Measurements from ENCODE around the gene HIPK2.

Gene HIPK2

DNA sequence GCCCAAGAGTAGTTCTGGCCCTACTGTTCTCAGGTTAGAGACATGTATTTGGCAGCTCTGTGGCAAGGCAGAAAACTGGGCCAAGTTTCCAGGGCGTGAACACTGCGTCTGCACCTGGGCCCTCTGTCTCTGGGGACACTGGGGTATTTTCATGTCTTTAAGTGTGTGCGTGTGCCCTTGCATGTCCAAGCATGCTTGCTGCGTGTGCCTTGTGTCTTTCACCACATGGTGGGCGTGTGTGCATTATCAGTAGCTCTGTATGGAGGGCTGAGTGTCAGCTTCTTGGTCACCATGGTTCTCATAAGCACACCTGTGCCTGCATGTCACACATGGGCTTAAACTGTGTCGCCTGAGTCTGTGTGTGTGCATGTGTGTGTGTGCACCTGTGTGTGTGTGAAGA is 69.3 kb downstream of the HIPK2 start:
- Histone ChIP-seq H3K27ac (ENCODE audit: low read depth in 2 of 2, low read length in 2 of 2) (no peak overlapping the region), H3K9ac (ENCODE audit: low read depth in 1 of 2, low read length in 2 of 2) (no peak overlapping the region), H3K27me3 (ENCODE audit: control insufficient read depth in 2 of 2, insufficient read depth in 2 of 2, low read length in 2 of 2) (no peaks in the 10 kb centered on the region), H3K9me3 (ENCODE audit: control insufficient read depth in 2 of 2, low read length in 2 of 2) (no peaks in the 10 kb centered on the region), H3K4me1 (ENCODE audit: control insufficient read depth in 2 of 2, insufficient read depth in 2 of 2, low read length in 2 of 2) (no peaks in the 10 kb centered on the region), H3K4me3 (ENCODE audit: low read length in 2 of 2) (no peak overlapping the region), H3K36me3 (ENCODE audit: control insufficient read depth in 2 of 2, insufficient read depth in 2 of 2, low read length in 2 of 2) (peaks cover 7 to 30% of the 10 kb centered on the region in 2 donors)

DNA sequence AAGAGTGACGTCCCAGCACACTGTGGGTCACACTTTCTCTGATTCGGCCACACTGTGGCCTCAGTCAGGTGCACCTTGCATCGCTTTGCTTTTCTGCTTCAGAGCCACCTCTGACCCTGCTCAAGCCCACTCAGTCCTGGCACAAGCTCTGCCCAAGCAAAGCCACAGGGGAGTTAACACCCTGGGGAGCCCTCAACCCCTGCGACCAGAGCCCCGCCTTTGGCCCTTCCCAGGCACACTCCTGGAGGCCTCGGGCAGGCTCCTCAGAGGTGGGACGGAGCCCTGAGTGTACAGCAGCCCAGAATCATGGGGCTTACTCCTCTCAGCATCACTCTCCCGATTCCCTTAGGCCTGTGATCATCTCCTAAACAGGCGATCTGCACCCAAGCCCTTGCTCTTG is 71.0 kb downstream of the HIPK2 start:
- Histone ChIP-seq H3K9me3 (ENCODE audit: control insufficient read depth in 2 of 2, low read length in 2 of 2) (no peaks in the 10 kb centered on the region), H3K9ac (ENCODE audit: low read depth in 1 of 2, low read length in 2 of 2) (no peak overlapping the region), H3K4me1 (ENCODE audit: control insufficient read depth in 2 of 2, insufficient read depth in 2 of 2, low read length in 2 of 2) (peaks cover 0 to 2% of the 10 kb centered on the region in 2 donors), H3K27me3 (ENCODE audit: control insufficient read depth in 2 of 2, insufficient read depth in 2 of 2, low read length in 2 of 2) (no peaks in the 10 kb centered on the region), H3K27ac (ENCODE audit: low read depth in 2 of 2, low read length in 2 of 2) (no peak overlapping the region), H3K36me3 (ENCODE audit: control insufficient read depth in 2 of 2, insufficient read depth in 2 of 2, low read length in 2 of 2) (peaks cover 4 to 15% of the 10 kb centered on the region in 2 donors), H3K4me3 (ENCODE audit: low read length in 2 of 2) (no peak overlapping the region)

DNA sequence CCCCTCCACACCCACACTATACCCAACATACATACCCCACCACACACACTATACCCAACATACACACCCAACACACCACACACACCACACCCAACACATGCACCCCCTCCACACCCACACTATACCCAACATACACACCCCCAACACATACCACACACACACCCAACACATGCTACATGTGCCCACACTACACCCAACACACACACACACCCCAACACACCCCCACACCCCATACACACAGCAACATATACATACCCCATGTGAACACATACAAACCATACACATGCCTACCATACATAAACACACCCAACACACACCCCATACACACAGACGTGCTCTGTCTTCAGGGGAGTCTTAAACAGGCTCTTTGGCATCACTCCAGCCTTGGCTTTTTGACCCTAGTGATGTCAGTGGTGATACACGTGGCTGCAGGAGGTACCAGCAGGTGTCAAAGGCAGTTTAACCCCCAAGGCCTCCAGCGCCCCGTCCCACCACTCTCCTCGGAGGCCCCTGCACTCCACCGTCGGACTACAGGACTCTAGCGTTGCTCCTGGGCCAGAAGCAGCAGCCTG is 73.4 kb downstream of the HIPK2 start:
- Histone ChIP-seq H3K9me3 (ENCODE audit: control insufficient read depth in 2 of 2, low read length in 2 of 2) (no peaks in the 10 kb centered on the region), H3K4me1 (ENCODE audit: control insufficient read depth in 2 of 2, insufficient read depth in 2 of 2, low read length in 2 of 2) (peaks cover 2 to 4% of the 10 kb centered on the region in 2 donors), H3K9ac (ENCODE audit: low read depth in 1 of 2, low read length in 2 of 2) (no peak overlapping the region), H3K27ac (ENCODE audit: low read depth in 2 of 2, low read length in 2 of 2) (peak overlapping the region in 1 of 2 donors; percentile 27), H3K36me3 (ENCODE audit: control insufficient read depth in 2 of 2, insufficient read depth in 2 of 2, low read length in 2 of 2) (peaks cover 7 to 14% of the 10 kb centered on the region in 2 donors), H3K4me3 (ENCODE audit: low read length in 2 of 2) (no peak overlapping the region), H3K27me3 (ENCODE audit: control insufficient read depth in 2 of 2, insufficient read depth in 2 of 2, low read length in 2 of 2) (no peaks in the 10 kb centered on the region)

DNA sequence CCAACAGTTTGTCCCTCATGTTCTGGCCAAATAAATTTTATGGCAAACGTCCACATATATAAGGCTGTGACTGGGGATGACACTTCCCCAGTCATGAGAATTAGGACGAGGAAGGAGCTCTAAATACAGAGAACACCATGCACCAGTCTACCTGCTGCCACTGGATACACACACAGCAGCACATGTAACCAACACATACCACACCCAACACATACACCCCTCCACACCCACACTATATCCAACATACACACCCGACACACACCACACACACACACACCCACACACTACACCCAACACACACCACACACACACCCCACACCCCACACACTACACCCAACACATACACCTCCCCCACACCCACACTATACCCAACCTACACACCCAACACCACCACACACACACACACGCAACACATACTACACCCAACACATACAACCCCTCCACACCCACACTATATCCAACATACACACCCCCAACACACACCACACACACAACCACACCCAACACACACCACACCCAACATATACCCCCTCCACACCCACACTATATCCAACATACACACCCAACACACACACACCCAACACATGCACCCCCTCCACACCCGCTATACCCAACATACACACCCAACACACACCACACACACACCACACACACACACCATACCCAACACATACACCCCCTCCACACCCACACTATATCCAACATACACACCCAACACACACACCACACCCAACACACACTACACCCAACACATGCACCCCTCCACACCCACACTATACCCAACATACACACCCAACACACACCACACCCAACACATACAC is 74.1 kb downstream of the HIPK2 start:
- Histone ChIP-seq H3K36me3 (ENCODE audit: control insufficient read depth in 2 of 2, insufficient read depth in 2 of 2, low read length in 2 of 2) (peaks cover 7 to 13% of the 10 kb centered on the region in 2 donors), H3K4me1 (ENCODE audit: control insufficient read depth in 2 of 2, insufficient read depth in 2 of 2, low read length in 2 of 2) (peaks cover 4% of the 10 kb centered on the region in 2 donors), H3K27ac (ENCODE audit: low read depth in 2 of 2, low read length in 2 of 2) (peak overlapping the region; percentile 25 to 27)

DNA sequence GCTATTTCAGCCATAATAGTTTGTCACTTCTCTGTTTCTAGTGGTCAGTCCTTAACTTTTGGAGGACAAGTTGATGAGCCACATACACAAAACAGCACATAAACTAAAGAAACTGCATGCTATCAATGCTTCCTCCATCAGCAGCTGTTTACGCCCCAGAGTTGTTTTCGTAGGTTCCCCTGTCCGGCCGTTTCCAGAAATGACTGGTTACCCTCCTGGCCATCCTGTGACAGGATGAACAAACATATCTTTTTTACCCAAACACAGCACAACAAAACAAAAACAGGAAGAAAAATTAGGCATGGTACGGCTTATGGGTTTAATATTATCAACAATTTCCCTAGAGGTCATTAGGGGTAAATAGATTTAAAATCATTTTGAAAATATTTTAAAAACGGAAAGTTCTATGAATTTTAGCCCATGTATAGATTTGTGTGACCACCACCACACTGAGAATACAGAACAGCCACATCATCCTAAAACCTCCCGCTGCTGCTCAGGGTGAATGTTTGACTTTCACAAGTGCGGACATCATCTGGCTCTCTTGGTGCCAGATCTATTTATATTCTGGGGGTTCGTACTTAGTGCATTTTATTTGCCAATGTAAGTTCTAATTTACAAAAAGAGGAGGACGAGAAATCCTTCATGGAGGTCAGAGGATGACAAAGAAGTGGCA is 74.8 kb downstream of the HIPK2 start:
- no peaks in the 10 kb centered on the region for H3K9me3 ChIP-seq (ENCODE audit: control insufficient read depth in 2 of 2, low read length in 2 of 2)
- no peak overlapping the region for H3K4me3 ChIP-seq (ENCODE audit: low read length in 2 of 2)
- peaks cover 6 to 7% of the 10 kb centered on the region in 2 donors for H3K4me1 ChIP-seq (ENCODE audit: control insufficient read depth in 2 of 2, insufficient read depth in 2 of 2, low read length in 2 of 2)
- no peaks in the 10 kb centered on the region for H3K27me3 ChIP-seq (ENCODE audit: control insufficient read depth in 2 of 2, insufficient read depth in 2 of 2, low read length in 2 of 2)
- H3K27ac ChIP-seq (ENCODE audit: low read depth in 2 of 2, low read length in 2 of 2): peak overlapping the region; percentile 25 to 53
- no peak overlapping the region for H3K9ac ChIP-seq (ENCODE audit: low read depth in 1 of 2, low read length in 2 of 2)
- H3K36me3 ChIP-seq (ENCODE audit: control insufficient read depth in 2 of 2, insufficient read depth in 2 of 2, low read length in 2 of 2): peaks cover 7 to 10% of the 10 kb centered on the region in 2 donors

More for the DNA sequence above, 74.1 kb downstream of the HIPK2 start:
- Histone ChIP-seq H3K4me3 (ENCODE audit: low read length in 2 of 2) (no peak overlapping the region), H3K9me3 (ENCODE audit: control insufficient read depth in 2 of 2, low read length in 2 of 2) (no peaks in the 10 kb centered on the region), H3K9ac (ENCODE audit: low read depth in 1 of 2, low read length in 2 of 2) (no peak overlapping the region), H3K27me3 (ENCODE audit: control insufficient read depth in 2 of 2, insufficient read depth in 2 of 2, low read length in 2 of 2) (no peaks in the 10 kb centered on the region)

DNA sequence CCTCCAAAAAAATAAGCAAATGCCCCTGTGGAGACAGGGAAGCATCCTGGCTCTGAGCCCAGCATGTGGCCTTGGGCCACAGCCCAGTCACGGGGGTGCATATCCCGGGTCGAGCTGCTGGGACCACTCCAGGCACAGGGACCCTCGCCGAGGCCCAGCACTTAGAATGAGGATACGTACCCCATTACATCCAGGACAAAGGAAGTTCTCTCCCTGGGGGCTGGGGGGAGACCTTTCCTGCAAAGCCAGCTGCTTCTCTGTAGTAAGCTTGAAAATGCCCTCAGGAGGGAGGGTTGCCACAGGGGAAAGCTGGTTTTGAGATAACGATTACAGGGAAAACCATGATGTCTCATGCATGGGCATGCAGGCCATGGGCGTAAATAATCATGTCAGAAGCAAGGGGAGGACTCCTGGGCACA is 75.5 kb downstream of the HIPK2 start:
- Histone ChIP-seq H3K27ac (ENCODE audit: low read depth in 2 of 2, low read length in 2 of 2) (peak overlapping the region; percentile 9 to 53), H3K9me3 (ENCODE audit: control insufficient read depth in 2 of 2, low read length in 2 of 2) (no peaks in the 10 kb centered on the region), H3K27me3 (ENCODE audit: control insufficient read depth in 2 of 2, insufficient read depth in 2 of 2, low read length in 2 of 2) (no peaks in the 10 kb centered on the region), H3K4me3 (ENCODE audit: low read length in 2 of 2) (no peak overlapping the region), H3K36me3 (ENCODE audit: control insufficient read depth in 2 of 2, insufficient read depth in 2 of 2, low read length in 2 of 2) (peaks cover 7% of the 10 kb centered on the region in 2 donors), H3K4me1 (ENCODE audit: control insufficient read depth in 2 of 2, insufficient read depth in 2 of 2, low read length in 2 of 2) (peaks cover 6 to 7% of the 10 kb centered on the region in 2 donors), H3K9ac (ENCODE audit: low read depth in 1 of 2, low read length in 2 of 2) (no peak overlapping the region)

DNA sequence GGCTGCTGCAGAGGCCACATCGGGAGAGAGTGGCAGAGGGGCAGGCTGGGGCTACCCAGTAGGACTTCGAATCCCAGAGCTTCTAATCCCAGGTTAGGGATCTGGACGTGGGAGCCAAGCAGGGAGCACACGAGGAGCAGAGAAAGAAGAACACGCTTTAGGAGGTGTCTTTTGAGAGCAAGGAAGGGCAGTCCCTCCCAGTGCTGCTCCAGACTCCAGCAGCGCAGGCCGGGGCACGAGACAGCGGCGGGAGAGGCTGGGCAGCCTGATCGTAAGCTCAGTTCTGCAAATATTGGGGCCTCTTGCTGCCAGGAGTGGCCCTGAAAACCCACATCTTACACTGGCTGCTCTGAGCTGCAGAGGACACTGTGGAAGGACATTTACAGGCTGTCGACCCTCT is 75.9 kb downstream of the HIPK2 start:
- Histone ChIP-seq H3K9me3 (ENCODE audit: control insufficient read depth in 2 of 2, low read length in 2 of 2) (no peaks in the 10 kb centered on the region), H3K4me1 (ENCODE audit: control insufficient read depth in 2 of 2, insufficient read depth in 2 of 2, low read length in 2 of 2) (peaks cover 7 to 9% of the 10 kb centered on the region in 2 donors), H3K27ac (ENCODE audit: low read depth in 2 of 2, low read length in 2 of 2) (no peak overlapping the region), H3K36me3 (ENCODE audit: control insufficient read depth in 2 of 2, insufficient read depth in 2 of 2, low read length in 2 of 2) (peaks cover 7% of the 10 kb centered on the region in 2 donors), H3K4me3 (ENCODE audit: low read length in 2 of 2) (no peak overlapping the region), H3K9ac (ENCODE audit: low read depth in 1 of 2, low read length in 2 of 2) (no peak overlapping the region), H3K27me3 (ENCODE audit: control insufficient read depth in 2 of 2, insufficient read depth in 2 of 2, low read length in 2 of 2) (no peaks in the 10 kb centered on the region)

DNA sequence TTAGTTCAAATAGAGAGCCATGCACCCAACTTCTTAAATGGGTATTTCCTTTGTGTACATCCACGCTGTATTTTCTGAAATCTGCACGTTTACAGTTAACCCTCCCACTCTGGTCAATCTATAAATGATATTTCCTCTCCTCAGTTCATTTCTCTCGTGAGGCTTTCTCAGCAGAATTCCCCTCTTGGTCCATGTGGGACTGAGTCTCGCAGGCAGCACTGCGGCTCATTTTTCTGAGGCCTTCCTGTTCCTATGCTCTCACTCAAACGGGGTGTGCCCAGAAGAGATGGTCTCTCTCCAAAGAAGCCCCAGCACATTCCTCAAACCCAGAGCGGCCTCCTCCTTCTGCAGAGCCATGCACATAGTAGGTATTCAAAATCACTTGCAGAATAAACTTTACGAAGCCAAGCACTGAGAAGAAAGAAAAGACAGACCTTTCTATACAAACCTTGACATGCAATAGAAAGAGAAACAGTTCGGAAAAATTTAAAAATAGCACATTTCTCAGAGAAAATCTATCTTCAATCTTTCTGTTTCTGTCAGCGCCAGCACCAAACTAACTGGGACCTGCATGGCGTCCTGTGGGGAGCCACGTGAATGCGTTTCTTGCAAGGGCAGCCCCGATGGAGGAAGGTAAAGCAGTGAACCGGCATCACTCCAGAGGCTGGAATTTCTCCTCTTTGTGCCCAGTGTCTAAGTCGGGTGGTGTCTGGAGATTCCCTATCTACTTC is 77.1 kb downstream of the HIPK2 start:
- Histone ChIP-seq H3K36me3 (ENCODE audit: control insufficient read depth in 2 of 2, insufficient read depth in 2 of 2, low read length in 2 of 2) (peaks cover under 1 to 2% of the 10 kb centered on the region in 2 donors), H3K4me1 (ENCODE audit: control insufficient read depth in 2 of 2, insufficient read depth in 2 of 2, low read length in 2 of 2) (peaks cover 7 to 15% of the 10 kb centered on the region in 2 donors), H3K9me3 (ENCODE audit: control insufficient read depth in 2 of 2, low read length in 2 of 2) (no peaks in the 10 kb centered on the region), H3K4me3 (ENCODE audit: low read length in 2 of 2) (no peak overlapping the region), H3K9ac (ENCODE audit: low read depth in 1 of 2, low read length in 2 of 2) (no peak overlapping the region), H3K27ac (ENCODE audit: low read depth in 2 of 2, low read length in 2 of 2) (no peak overlapping the region), H3K27me3 (ENCODE audit: control insufficient read depth in 2 of 2, insufficient read depth in 2 of 2, low read length in 2 of 2) (no peaks in the 10 kb centered on the region)

DNA sequence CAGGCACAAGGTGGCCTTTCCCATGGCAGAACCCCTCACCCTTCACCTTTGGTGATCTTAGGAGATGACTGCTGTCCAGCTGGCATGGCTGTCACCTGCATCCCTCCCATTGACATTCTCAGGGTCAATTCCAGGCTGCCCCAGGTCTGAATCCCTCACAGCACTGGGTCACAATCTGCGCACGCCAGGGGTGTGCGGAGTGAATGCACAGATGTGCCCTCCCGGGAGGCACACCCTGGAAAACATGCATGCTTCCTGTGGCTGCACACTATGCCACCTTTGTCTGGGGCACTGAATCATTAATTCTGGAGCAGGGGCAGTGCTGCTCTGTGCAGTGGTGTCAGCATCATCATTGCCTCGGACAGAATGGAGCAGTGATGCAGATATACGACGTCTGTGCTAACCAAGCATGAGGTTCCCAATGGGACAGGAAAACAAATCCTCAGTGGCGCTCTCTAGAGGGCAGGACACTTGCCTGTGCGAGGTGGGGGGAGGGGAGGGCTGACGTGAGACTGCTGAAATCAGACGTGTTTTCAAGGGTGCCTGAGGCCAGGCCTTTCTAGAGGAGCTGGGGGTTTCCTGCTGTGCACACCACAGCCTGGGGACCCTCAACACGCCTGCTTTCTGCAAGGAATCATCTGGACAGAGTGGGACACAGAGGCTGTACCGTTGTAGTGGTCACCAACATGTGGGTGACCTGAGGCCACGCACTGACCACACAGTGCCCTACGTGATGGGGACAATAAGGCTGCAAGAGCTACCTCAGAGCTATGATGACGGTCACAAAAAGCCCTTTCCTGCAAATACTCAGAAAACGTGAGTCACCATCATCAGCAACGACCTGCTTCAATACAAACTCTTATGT is 77.9 kb downstream of the HIPK2 start:
- Histone ChIP-seq H3K4me3 (ENCODE audit: low read length in 2 of 2) (no peak overlapping the region), H3K27me3 (ENCODE audit: control insufficient read depth in 2 of 2, insufficient read depth in 2 of 2, low read length in 2 of 2) (no peaks in the 10 kb centered on the region), H3K9ac (ENCODE audit: low read depth in 1 of 2, low read length in 2 of 2) (no peak overlapping the region), H3K9me3 (ENCODE audit: control insufficient read depth in 2 of 2, low read length in 2 of 2) (no peaks in the 10 kb centered on the region), H3K36me3 (ENCODE audit: control insufficient read depth in 2 of 2, insufficient read depth in 2 of 2, low read length in 2 of 2) (peaks cover 0 to 2% of the 10 kb centered on the region in 2 donors), H3K4me1 (ENCODE audit: control insufficient read depth in 2 of 2, insufficient read depth in 2 of 2, low read length in 2 of 2) (peaks cover 7 to 15% of the 10 kb centered on the region in 2 donors), H3K27ac (ENCODE audit: low read depth in 2 of 2, low read length in 2 of 2) (no peak overlapping the region)
